RPMI7951 (cell line): Measurements from ENCODE around the gene FGD3. TPM values are rescaled to one million over a fixed set of nuclear protein-coding genes. Genes with fewer than 3 reads are reported as not detected.
A peak's percentile ranks its signal among the peaks of the same experiment; 100 is the strongest.

Experiments used
- DNase-seq: peaks from one replicate; pipeline ENCODE4 v3.0.0-alpha.2; 2012; ENCODE audit warnings: low read depth
- total RNA-seq: library from RNA; depleted of rRNA; stranded (reverse); fragments of >200 nt; shearing (Covaris generic); gene quantifications from 2 replicates; pipeline ENCODE4 v1.2.3, GENCODE V29; 2014

FGD3 gene
- total RNA-seq, 1 experiment from 2014 or later: not detected

DNA sequence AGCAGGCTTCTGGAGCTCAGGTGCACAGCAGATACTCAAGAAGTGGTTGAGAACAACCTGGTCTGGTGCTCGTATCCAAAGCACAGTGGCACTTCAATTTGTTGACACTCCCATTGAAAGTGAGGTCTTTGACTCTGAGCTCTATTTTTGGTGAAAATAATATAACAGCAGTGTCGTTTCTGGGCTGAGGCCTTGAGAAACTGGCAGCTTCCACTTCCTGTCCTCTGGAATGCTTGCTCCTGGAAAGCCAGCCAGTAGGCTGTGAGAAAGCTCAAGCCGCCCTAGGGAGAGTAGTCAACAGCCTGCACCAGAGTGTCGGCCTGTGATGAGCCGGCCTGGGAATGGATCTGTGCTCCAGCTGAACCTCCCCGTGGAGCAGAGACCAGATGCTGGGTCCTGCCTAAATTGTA is 104.4 kb downstream of the FGD3 start:
- peak; percentile 11 for DNase-seq

DNA sequence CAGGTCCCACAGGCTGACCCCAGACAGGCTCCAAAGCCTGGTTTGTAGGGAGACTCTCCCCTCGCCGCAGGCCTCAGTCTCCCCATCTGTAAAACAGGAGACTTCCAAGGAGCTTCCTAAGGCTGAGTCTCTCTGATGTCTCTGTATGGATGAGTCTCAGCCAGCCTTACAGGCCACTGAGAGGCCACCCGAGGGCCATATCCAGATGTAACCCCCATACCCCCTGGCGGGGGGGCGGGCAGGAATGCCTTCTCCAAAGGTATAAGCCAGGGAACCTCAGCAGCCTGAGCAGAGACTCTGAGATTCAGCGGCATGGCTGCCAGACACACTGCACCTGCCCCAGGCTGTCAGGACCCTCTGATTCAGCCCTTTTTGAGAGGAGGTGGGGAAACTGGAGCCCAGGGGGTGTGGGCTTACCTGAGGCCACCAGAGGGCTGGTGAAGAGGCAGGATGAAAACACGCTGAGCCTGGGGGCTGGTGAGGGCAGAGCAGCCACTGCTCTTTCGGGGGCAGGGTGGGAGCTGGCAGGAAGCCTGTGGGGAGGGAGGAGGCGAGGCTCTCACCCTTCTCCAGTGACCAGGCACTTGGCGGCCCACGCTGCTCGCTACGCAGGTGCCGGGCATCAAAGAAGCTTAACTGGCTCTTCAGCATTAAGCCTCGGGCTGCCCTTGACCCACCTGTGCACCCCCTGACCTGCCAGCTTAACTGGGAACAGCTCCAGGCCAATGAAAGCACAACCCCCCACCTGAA is 105.6 kb downstream of the FGD3 start:
- no peak for DNase-seq

DNA sequence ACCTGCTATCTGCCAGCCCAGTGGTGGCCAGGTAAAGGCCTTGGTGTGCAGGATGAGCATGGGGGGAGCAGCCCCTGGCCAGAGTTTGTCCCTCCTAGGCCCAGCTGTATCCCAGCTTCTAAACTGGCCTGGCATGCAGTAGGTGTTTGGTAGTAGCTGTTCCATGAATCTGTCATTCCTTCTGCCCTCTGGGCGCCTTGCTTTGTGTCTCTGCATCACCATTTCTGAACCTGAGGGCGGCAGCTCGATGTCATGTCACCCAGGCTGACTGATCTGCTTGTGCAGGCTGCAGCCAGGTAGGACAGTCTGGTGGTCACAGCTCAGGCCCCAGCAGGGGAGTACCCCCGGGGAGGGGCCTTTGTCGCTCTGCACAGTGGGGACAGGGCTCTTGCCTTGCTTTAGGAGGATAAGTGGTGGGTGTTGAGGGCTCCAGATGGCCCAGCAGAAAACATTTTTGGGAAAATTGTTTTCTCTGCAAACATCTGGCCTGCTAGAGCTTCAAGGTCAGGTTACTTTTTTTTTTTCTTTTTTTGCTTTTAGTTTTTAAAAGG is 106.5 kb downstream of the FGD3 start:
- DNase-seq: no peak

DNA sequence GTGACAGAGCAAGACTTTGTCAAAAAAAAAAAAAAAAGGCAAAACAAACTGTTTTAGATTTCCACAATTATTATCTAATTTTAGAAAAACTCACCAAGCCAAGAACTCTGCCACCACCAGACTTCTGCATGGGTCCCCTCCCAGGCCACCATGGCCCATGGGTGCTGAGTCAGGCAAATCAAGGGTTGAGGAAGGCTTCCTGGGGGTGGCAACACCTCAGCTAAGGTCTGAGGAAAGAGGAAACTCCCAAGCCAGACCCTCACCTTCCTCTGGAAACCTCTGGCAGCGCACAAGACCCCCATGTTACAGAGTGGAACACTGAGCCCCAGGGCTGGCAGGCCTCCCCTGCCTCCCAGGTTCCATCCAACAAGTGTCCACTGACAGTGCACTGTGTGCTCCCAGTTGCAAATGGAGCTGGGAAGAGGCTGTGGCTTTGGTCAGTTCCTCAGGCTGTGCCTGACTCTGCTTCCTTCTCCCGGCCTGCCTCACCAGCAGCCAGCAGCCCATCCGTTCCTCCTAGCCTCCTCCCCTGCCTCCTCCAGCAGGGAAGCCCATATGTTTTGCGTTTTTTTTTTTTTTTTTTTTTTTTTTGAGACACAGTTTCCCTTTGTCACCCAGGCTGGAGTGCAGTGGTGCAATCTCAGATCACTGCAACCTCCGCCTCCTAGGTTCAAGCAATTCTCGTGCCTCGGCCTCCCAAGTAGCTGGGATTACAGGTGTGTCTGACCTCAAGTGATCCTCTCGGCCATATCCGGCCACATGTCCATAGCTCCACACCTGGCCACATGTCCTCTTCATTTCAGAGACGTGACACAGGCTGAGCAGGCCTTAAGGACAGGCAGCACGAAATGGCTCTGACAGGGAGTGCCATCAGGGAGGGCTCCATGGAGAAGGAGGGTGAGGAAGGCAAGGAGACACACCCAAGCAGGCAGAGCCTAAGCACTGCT is 107.7 kb downstream of the FGD3 start:
- DNase-seq: no peak

DNA sequence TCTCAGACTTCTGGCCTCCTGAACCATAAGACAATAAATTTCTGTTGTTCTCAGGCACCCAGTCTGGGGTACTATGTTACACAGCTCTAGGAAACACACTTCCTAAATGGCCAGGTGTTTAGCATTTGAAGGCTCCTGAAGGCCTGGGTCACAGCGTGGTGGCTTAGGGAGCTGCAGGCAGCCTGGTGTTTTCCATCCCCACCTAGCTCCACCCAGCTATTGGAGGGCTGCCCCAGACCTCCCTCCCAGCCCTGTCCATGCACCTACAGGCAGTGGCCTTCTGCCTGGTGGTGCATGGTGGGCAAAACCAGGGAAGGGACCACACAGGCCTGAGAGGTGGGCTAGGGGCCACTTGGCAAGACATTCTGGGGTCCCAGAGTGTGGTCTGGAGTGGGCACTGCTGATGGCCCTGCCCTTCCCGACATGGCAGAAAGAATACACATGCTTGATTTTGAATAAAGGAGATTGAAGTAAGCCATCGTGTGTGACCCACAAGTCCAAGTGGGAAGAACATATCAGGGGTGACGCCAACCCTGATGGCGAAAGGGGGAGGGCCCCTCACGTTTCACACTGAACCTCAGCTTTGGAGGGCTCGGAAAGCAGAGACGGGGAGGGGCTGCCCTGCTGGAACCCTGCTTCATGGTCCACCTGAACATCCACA is 109.8 kb downstream of the FGD3 start:
- no peak for DNase-seq

DNA sequence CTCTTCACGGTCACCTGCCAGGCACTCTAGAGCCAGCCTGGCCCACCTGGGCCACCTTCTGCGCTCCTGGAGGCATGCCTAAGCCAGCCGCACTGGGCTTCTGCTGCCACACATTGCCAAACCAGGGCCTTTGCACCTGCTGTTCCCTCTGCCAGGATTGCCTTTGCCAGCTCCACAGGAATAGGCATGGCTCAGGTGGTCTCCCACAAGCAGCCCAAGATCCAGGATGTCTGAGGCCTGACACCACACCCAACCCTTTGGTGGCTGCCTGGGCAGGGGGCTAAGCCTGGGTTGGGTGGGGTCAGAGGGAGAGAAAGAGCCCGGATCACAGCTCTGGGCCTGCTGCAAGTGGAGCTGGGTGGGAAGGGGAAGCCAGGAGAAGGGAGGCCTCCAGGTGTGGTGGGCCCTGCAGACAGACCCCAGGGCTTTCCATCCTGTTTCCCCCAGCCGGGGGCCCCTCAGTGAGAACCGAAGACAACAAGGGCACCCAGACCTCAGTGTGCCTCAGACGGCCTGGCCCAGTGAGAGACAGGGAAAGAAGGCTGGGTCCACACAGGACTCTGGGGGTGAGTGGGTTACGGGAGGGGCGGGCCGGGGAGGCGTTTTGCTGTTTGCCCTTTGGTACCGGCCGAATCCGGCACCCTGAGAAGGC is 110.5 kb downstream of the FGD3 start:
- DNase-seq: no peak

DNA sequence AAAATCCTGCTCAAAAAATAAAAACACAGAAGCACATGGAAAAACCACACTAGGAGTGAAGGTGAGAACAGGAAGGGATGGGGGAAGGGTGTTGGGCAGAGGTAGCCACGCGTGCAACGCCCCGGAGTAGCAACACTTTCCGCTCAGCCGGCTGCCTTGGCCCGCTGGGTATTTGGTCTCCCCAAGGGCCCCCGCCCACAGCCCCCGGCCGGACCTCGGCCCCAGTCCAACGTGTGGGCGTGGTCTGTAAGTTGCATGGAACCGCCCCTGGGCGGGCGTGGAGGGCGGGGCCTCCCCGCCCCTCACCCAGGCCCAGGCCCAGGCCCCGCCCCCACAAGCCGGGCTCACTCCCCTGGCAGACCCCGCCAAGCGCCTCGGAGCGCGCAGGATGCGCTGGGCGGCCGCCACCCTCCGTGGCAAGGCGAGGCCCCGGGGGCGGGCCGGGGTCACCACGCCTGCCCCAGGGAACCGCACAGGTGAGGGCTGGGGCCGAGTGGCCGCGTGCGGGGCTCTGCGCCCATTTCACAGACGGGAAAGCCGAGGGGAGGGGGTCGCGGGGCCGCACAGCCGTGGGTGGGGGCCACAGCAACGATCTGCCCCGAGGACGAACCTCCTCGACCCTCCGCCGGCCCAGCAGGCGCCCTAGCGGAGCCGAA is 111.2 kb downstream of the FGD3 start, which contains the start of gene SUSD3:
Gene SUSD3 (plus strand): TSS at position 347 of the 656 bp plus-strand sequence. CDS start 42 bp downstream, at position 389.
- no peak for DNase-seq

DNA sequence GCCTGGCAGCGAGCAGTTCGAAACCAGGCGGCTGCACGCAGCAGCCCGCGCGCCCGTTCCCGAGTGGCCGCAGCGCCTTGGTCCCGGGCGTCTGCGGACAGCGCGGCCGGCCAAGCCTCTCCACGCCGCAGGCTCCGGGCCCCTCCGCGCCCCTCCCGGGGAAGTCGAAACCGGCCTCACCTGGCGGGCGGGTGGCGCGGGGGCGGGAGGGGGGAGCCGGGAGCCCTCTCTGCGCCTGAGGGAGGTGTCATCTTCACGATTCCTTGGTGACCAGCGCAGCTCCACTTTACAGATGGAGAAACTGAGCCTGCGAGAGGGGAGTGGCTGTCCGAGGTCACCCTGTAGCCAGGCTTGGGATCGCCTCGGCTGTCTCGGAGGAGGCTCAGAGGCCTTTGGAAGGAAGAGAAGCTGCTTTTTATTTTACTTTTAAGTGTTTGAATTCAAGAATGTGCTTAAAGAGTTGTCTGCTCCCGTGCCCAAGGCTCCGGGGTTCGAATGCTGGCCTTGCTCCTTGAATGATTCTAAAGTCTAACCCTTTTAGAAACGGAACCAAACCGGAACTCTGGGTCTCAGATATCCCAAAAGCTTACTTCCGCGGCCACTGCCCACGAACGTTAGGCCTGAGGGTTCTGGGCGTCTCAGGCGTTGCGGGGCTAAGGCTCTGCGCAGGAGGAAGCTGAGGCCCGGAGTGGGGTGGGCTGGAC is 111.8 kb downstream of the FGD3 start:
- DNase-seq: no peak

DNA sequence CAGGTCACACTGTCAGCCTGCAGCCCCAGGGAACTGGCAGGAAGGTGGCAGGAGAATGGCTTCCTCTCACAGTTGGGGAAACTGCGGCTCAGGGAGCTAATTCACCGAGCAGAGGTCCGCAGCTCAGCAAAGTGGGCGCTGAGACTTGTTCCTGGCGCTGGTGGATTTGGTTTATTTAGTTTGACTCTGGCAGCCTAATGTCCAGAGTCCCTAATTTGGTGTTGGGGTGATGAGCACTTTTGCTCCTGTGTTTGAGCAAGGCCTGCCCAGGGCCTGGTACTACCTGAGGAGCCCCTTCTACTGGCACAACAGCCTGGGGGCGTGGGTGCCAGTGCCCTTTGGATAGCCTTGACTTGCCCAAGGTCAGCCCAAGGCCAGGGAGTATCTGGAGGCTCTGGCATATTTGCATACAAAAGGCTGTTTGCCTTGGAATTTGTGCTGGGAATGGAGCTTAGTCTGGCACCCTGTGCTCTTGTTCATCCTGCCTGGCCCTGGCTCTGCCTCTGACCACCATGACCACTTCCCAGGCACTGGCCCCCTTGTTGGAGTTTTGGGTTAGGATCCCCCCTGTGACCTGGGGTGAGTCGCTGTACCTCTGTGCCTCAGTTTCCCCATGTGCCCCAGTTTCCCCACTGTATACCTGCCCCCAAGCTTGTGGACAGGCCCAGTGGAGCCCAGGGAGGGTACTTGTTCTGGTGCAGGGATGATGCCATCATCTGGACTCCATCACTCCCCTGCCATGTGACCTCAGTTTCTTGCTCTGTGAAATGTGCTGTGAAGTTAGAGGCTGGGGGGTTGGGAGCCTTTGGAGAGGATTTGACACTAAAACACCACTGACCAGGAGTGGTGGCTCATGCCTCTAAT is 112.6 kb downstream of the FGD3 start:
- no peak for DNase-seq

DNA sequence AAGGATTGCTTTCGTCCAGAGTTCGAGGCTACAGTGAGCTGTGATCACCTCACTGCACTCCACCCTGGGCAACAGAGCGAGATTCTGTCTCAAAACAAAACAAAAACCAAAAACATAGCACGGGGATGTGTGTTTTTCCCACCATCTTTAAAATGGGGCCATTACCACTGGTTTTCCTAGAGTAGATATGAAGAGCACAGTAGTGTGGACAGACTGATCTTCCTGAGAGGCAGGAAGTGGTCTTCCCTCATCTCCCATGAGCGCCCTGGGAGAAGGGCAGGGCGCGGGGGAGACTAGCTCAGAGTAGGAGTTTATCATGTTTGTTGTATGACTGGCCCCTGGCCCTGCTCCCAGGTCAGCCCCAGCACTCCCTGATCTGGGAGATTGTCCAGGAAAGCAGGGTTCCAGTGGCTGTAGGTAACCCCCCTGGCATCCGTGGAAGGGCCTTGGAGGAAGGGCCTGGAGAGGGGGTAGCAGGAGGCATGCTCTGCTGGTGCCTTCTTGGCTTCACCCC is 113.5 kb downstream of the FGD3 start:
- peak; percentile 71 for DNase-seq

DNA sequence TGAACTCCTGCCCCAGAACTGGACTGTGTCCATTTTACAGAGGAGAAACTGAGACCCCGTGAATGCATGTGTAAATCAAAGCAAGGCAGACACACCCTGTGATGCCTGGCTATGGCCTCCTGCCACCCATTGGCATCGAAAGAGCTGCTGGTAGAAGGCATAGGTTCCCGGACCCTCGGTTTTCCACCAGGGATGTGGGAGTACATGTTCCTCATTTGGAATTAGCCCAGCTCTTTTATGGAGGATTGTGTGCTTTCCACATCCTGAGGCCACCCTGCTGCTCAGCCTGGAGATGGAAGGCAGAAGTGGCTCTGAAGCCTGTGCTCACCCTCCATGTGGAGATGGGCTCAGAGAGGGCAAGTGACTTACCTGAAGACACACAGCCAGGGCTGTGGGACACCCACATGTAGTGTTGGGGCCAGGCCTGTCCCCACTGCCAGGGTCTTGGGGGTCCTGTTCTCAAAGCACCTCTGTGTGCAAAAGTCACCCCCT is 114.0 kb downstream of the FGD3 start:
- no peak for DNase-seq

DNA sequence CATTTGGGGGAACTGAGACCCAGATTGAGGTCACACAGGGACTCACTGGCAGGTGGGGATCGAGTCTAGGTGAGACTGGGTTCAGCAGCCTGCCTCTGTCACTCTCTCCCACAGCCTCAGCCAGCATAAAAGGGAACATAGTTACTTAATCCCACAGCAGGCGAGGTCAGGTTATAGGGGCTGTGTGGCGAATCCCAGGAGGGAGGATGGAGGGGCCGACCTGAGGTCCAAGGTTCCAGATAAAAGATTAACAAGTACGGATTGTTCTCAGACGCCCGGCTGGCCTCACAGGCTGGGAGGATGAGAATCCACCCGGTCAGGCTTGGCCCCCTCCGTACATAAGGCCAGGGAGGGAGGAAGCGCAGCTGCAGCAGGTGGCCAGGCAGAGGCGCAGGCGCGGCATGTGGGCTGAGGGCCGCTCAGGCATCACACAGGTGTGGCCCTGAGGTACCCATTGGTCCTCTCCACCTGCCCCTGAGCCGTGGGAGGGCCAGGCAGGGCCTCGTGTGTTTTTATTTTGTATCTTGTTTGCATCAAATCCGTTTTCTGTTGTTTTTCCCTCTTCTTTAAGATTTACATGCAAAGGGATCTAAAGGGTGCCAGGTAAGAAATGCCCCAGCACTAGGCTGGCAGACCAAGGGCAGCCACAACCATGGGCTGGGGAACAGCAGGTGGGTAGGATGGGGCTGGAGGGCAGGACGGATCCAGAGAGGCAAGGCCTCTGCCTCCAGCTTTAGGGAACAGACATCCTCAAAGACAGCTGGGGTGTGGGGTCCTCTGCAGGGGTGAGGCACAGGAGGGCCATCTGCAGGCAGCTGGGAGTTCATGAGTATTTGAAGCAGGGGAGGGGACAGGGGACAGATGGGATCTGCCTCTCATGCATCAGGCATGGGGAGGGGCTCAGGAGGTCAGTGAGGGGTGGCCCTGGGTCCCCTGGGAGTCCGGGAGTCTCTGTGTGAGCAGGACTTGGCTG is 114.8 kb downstream of the FGD3 start:
- no peak for DNase-seq

DNA sequence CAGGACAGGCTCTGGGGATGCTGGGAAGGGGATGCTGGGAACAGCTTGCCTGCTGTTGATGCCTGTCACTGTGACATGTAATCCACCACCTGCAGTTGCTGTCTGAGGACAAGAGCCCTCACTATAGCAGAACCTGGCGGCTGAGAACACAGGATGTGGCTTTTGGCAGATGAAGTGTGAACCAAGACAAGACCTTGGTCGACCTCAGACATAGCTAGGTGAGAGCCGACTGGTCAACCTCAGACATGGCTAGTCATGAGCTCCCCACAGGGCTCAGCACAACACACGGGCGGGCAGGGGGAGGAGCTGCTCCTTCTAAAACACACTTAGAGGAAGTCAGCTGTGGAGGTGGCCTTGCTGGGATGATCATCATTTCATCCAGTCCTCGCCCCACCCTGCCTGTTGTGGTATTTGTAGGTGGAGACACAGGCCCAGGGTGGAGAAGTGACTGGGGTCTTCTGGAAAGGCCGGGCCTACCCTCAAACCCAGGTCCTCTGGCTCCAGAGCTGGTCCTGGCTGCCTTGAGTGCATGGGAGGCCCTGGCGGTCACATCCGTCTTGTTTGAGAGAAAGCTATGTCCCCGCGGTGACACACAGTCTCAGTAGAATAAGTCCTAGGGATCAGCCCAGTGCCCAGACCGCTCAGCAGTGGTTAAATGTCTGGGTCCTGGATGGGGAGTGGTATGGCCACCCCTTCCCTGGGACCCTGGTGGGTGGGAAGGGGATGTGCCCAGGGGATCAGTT is 117.2 kb downstream of the FGD3 start:
- peak; percentile 22 for DNase-seq

DNA sequence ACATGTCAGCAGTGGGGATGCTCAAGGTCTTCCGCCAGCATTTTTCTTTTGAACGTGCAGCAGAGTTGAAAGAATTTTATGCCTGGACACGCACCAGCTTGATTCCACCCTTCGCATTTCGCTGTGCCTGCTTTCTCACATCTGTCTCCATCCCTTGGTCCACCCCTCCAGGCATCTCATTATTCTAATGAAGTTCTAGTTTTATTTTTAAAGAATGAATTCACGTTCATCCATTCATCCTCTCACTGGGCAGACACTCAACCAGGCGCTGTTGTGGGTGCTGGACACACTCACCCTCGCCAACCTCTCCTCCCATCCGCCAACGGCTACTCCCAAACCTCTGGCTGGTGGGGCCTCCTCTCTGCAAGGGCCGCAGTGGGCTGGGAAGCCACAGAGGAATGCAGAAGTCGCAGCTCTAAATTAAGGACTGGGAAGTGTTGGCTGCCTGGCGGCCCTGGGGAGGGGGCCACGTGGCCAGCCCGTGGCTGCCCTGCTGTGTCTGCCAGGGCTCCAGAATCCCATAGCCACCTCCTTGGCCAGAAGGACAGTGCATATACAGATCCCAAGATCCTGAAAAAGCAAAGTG is 117.9 kb downstream of the FGD3 start:
- DNase-seq: no peak

DNA sequence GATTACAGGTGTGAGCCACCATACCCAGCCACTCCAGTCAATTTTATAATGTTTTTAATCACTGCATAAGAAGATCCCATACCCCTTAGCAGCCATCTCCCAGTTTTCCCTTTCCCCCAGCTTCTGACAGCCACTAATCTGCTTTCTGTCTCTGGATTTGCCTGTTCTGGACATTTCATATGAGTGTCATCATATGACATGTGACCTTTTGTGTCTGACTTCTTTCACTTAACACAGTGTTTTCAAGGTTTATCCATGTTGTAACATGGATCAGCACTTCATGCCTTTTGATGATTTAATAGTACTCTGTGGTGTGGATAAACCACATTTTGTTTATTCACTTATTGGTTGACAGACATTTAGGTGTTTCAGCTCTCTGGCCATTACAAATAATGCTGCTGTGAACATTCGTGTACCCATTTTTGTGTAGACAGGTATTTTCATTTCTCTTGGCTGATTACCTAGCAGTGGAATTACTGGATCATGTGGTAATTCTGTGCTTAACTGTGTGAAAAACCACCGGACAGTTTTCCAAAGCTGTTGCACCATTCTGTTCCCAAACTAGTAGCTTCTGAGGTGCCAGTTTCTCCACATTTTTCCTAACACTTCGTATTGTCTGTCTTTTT is 119.8 kb downstream of the FGD3 start:
- no peak for DNase-seq

DNA sequence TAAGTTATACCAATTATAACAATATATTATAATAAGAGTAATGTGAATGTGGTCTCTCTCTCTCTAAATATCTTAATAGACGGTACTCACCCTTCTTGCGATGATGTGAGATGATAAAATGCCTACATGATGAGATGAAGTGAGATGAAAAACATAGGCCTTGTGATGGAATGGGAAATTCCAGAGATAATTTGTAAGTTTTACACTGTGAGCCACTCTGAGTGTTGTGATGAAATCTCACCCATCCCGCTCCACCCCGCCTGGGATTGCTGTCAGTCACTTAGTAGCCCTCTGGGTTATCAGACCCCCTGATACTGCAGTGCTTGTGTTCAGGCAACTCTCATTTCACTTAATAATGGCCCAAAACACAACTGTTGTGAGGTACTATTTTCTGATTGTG is 121.6 kb downstream of the FGD3 start:
- no peak for DNase-seq
